Measurements from ENCODE around the gene CLSTN2. TPM values are rescaled to one million over a fixed set of nuclear protein-coding genes. Genes with fewer than 3 reads are reported as not detected.

CLSTN2 gene
- polyA plus RNA-seq, 3 donors = not detected

DNA sequence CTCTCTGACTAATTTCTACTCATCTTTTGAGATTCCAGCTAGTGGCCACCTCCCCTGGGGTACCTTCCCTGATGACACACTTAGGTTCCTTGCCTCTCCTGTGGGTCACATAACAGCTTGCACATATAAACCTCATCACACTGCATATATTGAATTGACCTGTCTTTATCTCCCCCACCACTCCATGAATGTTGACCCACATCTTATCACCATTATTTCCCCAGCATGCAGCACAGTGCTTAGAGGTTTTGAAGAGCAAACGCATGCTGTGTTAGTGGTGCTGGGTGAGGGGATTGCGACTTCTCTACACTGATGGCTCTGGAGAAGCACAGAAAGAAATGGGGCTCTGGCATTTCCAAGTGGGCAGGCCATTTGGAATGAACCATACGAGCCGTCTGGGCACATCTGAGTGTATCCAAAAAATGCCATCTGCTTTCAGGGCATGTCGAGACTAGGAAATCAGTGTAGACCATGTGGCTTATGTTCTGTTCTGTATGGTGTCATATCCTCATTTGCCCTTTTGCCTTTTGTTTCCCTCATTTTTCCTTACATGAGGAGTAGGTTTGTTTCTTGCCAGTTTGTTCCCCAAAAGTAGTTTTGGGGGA lies 409.7 kb downstream of the CLSTN2 start:
- no peak overlapping the region for H2AFZ ChIP-seq (ENCODE audit: insufficient read depth, low read depth, low read length, poor library complexity, severe bottlenecking)
- Mint-ChIP-seq H3K36me3 (no peaks in the 10 kb centered on the region), H3K4me3 (no peak overlapping the region), H3K27ac (no peak overlapping the region), H3K9me3 (peaks cover 9 to 24% (median 20%) of the 10 kb centered on the region in 7 donors), H3K27me3 (ENCODE audit: low read depth in 3 of 3) (no peaks in the 10 kb centered on the region), H3K4me1 (no peaks in the 10 kb centered on the region)
- H3K9me3 ChIP-seq (replicated peaks in 1 of 2; ENCODE audit: control insufficient read depth in 1 of 2, insufficient read depth in 1 of 2, low read length in 2 of 2) = peaks cover 10 to 24% of the 10 kb centered on the region in 2 donors
- no peak overlapping the region for H3K9ac ChIP-seq (ENCODE audit: insufficient read depth, low read length, poor library complexity, severe bottlenecking)
- H3K79me2 ChIP-seq (ENCODE audit: insufficient read depth, low read length) = no peaks in the 10 kb centered on the region
- no peak overlapping the region for H3K4me3 ChIP-seq (replicated peaks in 1 of 3; ENCODE audit: low read depth in 2 of 3, low read length in 3 of 3)
- 93% methylated on average over 3 of the region's 5 CpGs for whole genome bisulfite sequencing (ENCODE audit: insufficient coverage)
- H3K27me3 ChIP-seq (ENCODE audit: control insufficient read depth in 2 of 2, insufficient read depth in 2 of 2, low read length in 2 of 2) = no peaks in the 10 kb centered on the region
- TF ChIP-seq, protein P1, sequence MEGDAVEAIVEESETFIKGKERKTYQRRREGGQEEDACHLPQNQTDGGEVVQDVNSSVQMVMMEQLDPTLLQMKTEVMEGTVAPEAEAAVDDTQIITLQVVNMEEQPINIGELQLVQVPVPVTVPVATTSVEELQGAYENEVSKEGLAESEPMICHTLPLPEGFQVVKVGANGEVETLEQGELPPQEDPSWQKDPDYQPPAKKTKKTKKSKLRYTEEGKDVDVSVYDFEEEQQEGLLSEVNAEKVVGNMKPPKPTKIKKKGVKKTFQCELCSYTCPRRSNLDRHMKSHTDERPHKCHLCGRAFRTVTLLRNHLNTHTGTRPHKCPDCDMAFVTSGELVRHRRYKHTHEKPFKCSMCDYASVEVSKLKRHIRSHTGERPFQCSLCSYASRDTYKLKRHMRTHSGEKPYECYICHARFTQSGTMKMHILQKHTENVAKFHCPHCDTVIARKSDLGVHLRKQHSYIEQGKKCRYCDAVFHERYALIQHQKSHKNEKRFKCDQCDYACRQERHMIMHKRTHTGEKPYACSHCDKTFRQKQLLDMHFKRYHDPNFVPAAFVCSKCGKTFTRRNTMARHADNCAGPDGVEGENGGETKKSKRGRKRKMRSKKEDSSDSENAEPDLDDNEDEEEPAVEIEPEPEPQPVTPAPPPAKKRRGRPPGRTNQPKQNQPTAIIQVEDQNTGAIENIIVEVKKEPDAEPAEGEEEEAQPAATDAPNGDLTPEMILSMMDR (IDR thresholded peaks at IDR 0.05) = no peak
- H3K4me2 ChIP-seq (replicated peaks; ENCODE audit: extremely low read depth, low read length, poor library complexity, severe bottlenecking) = no peak overlapping the region
- DNase-seq = no peak
- no peaks in the 10 kb centered on the region for H4K20me1 ChIP-seq (ENCODE audit: insufficient read depth, low read length)
- intact Hi-C loops (cut with micrococcal nuclease) = no loop called here
- H3K4me1 ChIP-seq (ENCODE audit: control insufficient read depth in 1 of 2, insufficient read depth in 2 of 2, low read length in 2 of 2) = no peaks in the 10 kb centered on the region
- no peak overlapping the region for H3K27ac ChIP-seq (ENCODE audit: low read depth in 1 of 2, low read length in 2 of 2)
- no peaks in the 10 kb centered on the region for H3K36me3 ChIP-seq (replicated peaks in 1 of 2; ENCODE audit: control insufficient read depth in 1 of 2, insufficient read depth in 2 of 2, low read length in 2 of 2)

GRCh38 chr3:140347151-140347550 lies 412.2 kb downstream of the CLSTN2 start:
- Histone ChIP-seq H2AFZ (ENCODE audit: insufficient read depth, low read depth, low read length, poor library complexity, severe bottlenecking) (no peak overlapping the region), H3K27ac (ENCODE audit: low read depth in 1 of 2, low read length in 2 of 2) (no peak overlapping the region), H3K79me2 (ENCODE audit: insufficient read depth, low read length) (no peaks in the 10 kb centered on the region), H4K20me1 (ENCODE audit: insufficient read depth, low read length) (no peaks in the 10 kb centered on the region), H3K9me3 (replicated peaks in 1 of 2; ENCODE audit: control insufficient read depth in 1 of 2, insufficient read depth in 1 of 2, low read length in 2 of 2) (peaks cover 12 to 25% of the 10 kb centered on the region in 2 donors), H3K36me3 (replicated peaks in 1 of 2; ENCODE audit: control insufficient read depth in 1 of 2, insufficient read depth in 2 of 2, low read length in 2 of 2) (no peaks in the 10 kb centered on the region), H3K27me3 (ENCODE audit: control insufficient read depth in 2 of 2, insufficient read depth in 2 of 2, low read length in 2 of 2) (no peaks in the 10 kb centered on the region), H3K4me1 (ENCODE audit: control insufficient read depth in 1 of 2, insufficient read depth in 2 of 2, low read length in 2 of 2) (no peaks in the 10 kb centered on the region), H3K9ac (ENCODE audit: insufficient read depth, low read length, poor library complexity, severe bottlenecking) (no peak overlapping the region), H3K4me3 (replicated peaks in 1 of 3; ENCODE audit: low read depth in 2 of 3, low read length in 3 of 3) (no peak overlapping the region), H3K4me2 (replicated peaks; ENCODE audit: extremely low read depth, low read length, poor library complexity, severe bottlenecking) (no peak overlapping the region)
- Mint-ChIP-seq H3K27ac (no peak overlapping the region), H3K4me3 (no peak overlapping the region), H3K9me3 (peaks cover 9 to 30% (median 18%) of the 10 kb centered on the region in 7 donors), H3K36me3 (no peaks in the 10 kb centered on the region), H3K4me1 (no peaks in the 10 kb centered on the region), H3K27me3 (ENCODE audit: low read depth in 3 of 3) (peaks cover 0 to 2% (median 0%) of the 10 kb centered on the region in 3 donors)
- intact Hi-C loops (cut with micrococcal nuclease) = no loop called here
- DNase-seq = no peak
- TF ChIP-seq, protein P1 (IDR thresholded peaks at IDR 0.05) = no peak
